AG09309 (cell line): ENCODE data around the gene TP73.

Experiments
- DNase-seq: peaks from one replicate; pipeline ENCODE4 v3.0.0-alpha.2; 2010; ENCODE audit warnings: low read depth
- H3K4me3 ChIP-seq: 2 replicates; pipeline ENCODE4 v1.5.1; 2011; ENCODE audit warnings: mild to moderate bottlenecking, low read depth, low read length, moderate library complexity; ENCODE audit not compliant: control insufficient read depth
- TF ChIP-seq, protein P1 (sequence below): IDR thresholded peaks from 2 replicates; pipeline ENCODE4 v1.5.1; 2011; ENCODE audit warnings: mild to moderate bottlenecking, low read depth, low read length, inconsistent platforms; ENCODE audit not compliant: insufficient read depth, control insufficient read depth; ENCODE audit errors: missing control alignments

The TP73 gene

GRCh38 chr1:3645666-3646355 lies 6.5 kb upstream of the TP73 start:
- no peak overlapping the region for H3K4me3 ChIP-seq
- DNase-seq: no peak
- TF ChIP-seq, protein P1, sequence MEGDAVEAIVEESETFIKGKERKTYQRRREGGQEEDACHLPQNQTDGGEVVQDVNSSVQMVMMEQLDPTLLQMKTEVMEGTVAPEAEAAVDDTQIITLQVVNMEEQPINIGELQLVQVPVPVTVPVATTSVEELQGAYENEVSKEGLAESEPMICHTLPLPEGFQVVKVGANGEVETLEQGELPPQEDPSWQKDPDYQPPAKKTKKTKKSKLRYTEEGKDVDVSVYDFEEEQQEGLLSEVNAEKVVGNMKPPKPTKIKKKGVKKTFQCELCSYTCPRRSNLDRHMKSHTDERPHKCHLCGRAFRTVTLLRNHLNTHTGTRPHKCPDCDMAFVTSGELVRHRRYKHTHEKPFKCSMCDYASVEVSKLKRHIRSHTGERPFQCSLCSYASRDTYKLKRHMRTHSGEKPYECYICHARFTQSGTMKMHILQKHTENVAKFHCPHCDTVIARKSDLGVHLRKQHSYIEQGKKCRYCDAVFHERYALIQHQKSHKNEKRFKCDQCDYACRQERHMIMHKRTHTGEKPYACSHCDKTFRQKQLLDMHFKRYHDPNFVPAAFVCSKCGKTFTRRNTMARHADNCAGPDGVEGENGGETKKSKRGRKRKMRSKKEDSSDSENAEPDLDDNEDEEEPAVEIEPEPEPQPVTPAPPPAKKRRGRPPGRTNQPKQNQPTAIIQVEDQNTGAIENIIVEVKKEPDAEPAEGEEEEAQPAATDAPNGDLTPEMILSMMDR: no peak

DNA sequence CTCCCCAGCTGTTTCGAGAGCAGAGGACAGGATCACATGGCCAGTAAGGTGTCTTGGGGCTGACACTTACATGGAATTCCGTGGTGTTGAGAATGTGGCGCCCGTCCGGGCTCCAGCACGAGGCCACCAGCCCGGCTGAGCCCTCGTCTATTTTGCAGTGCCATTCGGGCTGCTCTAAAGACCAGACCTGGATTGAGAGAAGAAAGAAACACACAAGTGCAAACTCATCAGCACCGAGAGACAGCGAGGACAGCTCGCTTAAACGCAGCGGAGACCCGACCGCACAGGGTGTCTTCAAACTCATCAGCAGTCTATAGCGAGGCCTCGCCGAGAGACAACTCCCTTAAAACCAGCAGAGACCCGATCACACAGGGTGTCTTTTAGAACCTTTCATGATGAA lies 5.7 kb upstream of the TP73 start:
- H3K4me3 ChIP-seq: no peak overlapping the region
- TF ChIP-seq, protein P1: no peak
- DNase-seq: no peak

DNA sequence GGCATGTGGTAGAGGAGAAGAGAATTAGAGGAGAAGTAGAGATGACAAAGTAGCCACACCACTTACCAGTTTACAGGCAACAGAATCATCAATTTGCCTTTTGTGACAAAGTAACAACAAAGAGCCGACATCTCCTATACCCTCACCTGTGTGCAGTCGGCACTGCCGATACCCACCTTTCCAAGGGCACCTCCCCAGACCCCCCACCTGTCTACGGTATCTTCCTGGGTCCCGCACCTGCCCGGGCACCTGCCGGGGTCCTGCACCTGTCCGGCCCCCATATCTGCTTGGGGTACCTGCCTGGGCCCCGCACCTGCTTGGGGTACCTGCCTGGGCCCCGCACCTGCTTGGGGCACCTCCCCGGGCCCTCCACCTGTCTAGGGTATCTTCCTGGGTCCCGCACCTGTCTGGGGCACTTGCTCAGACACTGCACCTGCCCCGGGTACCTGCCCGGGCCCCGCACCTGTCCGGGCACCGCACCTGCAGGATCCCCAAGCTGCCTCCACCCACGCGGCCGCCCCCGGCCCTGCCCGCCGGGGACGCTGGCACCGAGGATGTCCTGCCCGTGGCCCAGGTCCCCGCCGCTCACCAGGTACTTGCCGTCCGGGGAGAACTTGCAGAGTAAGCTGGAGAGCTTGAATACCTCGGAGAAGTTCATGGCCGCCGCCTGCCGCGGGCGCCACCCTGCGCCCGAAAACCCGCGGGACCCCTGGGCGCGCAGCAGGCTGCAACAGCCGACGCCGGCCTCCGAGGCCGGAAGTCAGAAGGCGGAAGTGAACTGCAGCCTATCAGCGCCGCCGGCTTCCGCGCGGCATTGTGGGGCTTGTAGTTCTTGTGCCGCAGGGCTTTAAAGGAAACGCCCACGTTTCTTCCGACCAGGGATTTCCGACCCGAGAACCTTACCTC lies 2.7 kb upstream of the TP73 start, which contains the start of gene WRAP73:
TSS of gene WRAP73 (minus strand) at position 762 of the 906 bp plus-strand sequence. CDS start at position 658, 104 bp downstream.
- peak within 1 kb of the TSS; percentile 95 for H3K4me3 ChIP-seq
- peak; percentile 67 for DNase-seq
- TF ChIP-seq, protein P1: peak; percentile 7

DNA sequence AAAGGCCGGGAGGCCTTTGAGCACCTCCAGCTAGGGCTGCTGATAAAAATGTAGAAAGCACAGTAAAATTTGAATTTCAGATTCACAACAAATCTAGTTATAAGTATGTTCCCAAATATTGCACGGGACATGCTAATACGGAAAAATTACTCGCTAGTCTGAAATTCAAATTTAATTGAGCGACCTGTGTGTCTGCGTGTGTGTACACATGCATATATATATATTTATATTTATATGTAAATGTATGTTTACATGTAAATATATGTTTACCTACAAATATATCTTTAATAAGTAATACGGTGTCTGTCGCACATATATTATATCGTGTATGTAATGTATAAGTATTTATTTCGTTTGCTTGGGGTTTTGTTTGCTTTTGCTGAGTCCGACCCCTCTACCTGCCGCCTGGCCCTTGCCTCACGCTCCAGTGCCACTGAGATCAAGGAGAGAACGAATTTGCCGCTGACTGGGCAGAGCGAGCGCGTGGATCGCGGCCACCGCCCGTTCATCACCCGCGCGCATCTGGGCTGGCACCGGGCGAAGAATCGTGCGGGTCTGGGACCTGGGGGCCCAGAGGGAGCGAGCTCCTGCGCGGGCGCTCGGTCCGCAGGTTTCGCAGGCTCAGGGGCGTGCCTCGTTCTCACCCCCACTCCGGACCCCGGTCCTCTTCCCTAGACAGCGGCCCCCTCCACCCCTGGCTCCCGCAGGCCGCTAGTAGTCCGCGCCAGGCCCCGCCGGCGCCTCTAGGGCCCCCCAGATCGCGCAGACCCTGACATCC lies 1.9 kb upstream of the TP73 start:
- TF ChIP-seq, protein P1: no peak
- DNase-seq: no peak
- H3K4me3 ChIP-seq: no peak overlapping the region

DNA sequence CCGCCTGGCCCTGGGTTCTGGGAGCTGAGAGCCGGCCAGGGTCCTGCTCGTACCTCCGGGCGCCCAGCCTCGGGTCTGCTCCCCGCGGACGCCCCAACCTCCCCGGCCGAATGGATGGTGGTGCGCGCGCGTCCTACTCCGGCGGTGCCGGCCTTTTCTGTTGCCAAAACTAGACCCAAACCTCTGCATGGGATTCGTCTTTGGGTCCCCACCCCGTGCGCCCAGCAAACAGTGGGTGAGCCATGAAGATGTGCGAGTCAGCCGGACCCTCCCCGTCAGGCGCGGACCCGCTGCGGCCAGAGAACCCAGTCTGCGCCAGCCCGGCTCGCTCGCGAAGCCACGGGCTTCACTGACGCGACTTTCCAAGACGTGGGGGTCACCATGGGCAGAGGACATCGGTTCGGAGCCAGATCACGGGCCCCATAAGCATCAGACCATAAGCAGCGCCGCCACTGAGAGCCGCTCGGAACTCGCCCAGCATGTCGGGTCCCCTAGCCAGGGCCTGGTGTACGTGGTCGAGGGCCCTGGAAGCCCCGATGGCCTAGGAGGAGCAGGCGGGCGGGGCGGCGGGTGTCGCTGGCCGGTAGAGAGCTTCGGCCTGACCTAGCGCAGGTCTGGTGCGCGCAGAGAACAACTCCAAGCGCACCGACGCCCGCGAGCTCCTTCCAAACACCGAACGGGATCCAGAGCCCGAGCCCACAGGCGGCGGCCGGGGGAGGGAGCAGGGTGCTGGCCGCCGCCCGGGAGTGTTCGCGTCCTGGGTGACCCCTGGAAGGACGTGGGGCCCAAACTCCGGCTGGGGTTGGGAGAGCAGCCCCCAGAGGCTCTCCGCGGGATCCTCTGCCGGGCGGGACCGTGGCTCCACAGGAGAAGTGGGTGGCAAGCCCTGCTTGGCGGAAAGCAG lies 1.0 kb upstream of the TP73 start:
- no peak overlapping the region for H3K4me3 ChIP-seq
- TF ChIP-seq, protein P1: no peak
- no peak for DNase-seq
